ENCODE data around the gene GPSM3. TPM values are rescaled to one million over a fixed set of nuclear protein-coding genes. Genes with fewer than 3 reads are reported as not detected.

The GPSM3 gene
- total and polyA plus RNA-seq, 2 of the 13 experiments (the other 11 are each of a cell fraction or from before 2014, with no cell fraction given) = 0.18 to 6.2 TPM

- TF ChIP-seq ZNF180 (CRISPR knock-in tag; IDR thresholded peaks at IDR 0.05; ENCODE audit: borderline replicate concordance, low read depth) (no peak; the same call in 1 of the 2 replicates), RARG (CRISPR knock-in tag; IDR thresholded peaks at IDR 0.05; ENCODE audit: low read depth) (0 out of 2 replicates have a peak, but pooled peaks have one; percentile 36), SIN3B (IDR thresholded peaks at IDR 0.05; ENCODE audit: low read length) (peak; percentile 73; the same call in 1 of the 2 replicates), DZIP1 (CRISPR knock-in tag; IDR thresholded peaks at IDR 0.05) (no peak), CBX2 (IDR thresholded peaks at IDR 0.05; ENCODE audit: low read depth, low read length) (no peak), CBX2 (CRISPR knock-in tag; IDR thresholded peaks at IDR 0.05; ENCODE audit: low read depth) (no peak), SIX1 (CRISPR knock-in tag; IDR thresholded peaks at IDR 0.05; ENCODE audit: borderline replicate concordance) (0 out of 2 replicates have a peak, but pooled peaks have one; percentile 12), ZNF18 (CRISPR knock-in tag; IDR thresholded peaks at IDR 0.05; ENCODE audit: insufficient replicate concordance) (peak; percentile 31), ZFP82 (CRISPR knock-in tag; IDR thresholded peaks at IDR 0.05; ENCODE audit: borderline replicate concordance) (no peak; the same call in 1 of the 2 replicates), ZNF329 (CRISPR knock-in tag; IDR thresholded peaks at IDR 0.05; ENCODE audit: low read depth) (0 out of 2 replicates have a peak, but pooled peaks have one; percentile 1), KLF15 (CRISPR knock-in tag; IDR thresholded peaks at IDR 0.05; ENCODE audit: borderline replicate concordance) (peak; percentile 63; the same call in 1 of the 2 replicates), ZNF362 (CRISPR knock-in tag; IDR thresholded peaks at IDR 0.05; ENCODE audit: borderline replicate concordance) (peak; percentile 17; the same call in 1 of the 2 replicates), MXI1 (IDR thresholded peaks at IDR 0.05; ENCODE audit: borderline replicate concordance, low read depth, low read length) (peak; percentile 88), ZNF782 (CRISPR knock-in tag; IDR thresholded peaks at IDR 0.05; ENCODE audit: borderline replicate concordance) (peak; percentile 81; the same call in 1 of the 2 replicates), ZNF619 (CRISPR knock-in tag; IDR thresholded peaks at IDR 0.05) (peak; percentile 83), DMTF1 (CRISPR knock-in tag; IDR thresholded peaks at IDR 0.05) (no peak; the same call in 1 of the 2 replicates), NFE2L1 (CRISPR knock-in tag; IDR thresholded peaks at IDR 0.05; ENCODE audit: borderline replicate concordance) (peak; percentile 85; the same call in 1 of the 2 replicates), ZNF256 (CRISPR knock-in tag; conservative IDR thresholded peaks at IDR 0.05) (peak; percentile 78), ZNF496 (CRISPR knock-in tag; IDR thresholded peaks at IDR 0.05; ENCODE audit: insufficient replicate concordance) (no peak)
Observed at GRCh38 chr6:32153564-32154513, 38.6 kb downstream of the GPSM3 start, which contains the start of gene PPT2 (continued).
